NCI-H2196 treated with DMSO at 0.1 percent for 48 hours (cell line): Measurements from ENCODE around the gene ATP5ME.

Experiments used
- DNase-seq: peaks from one replicate; lab custom pipeline; 2025; ENCODE audit not compliant: unreplicated experiment; lab: John Stamatoyannopoulos, UW

The ATP5ME gene

GRCh38 chr4:622996-623913 lies 50.8 kb downstream of the ATP5ME start:
- no peak for DNase-seq
